Measurements from ENCODE around the gene NUMA1. TPM values are rescaled to one million over a fixed set of nuclear protein-coding genes. Genes with fewer than 3 reads are reported as not detected.
A peak's percentile ranks its signal among the peaks of the same experiment; 100 is the strongest.

The NUMA1 gene
- total RNA-seq, 2 donors from 2014 or later: 129 to 143 TPM

- DNase-seq (ENCODE audit: low spot score): no peak
- intact Hi-C loops (cut with DNase I): no loop called here
Observed at GRCh38 chr11:72105888-72106287, 25.5 kb upstream of the NUMA1 start, which contains the start of gene TOMT. Gene TOMT, plus strand, starts transcription at chr11:72105924. Its CDS starts 28 bp downstream, at chr11:72105952.

- no peak for DNase-seq (ENCODE audit: low spot score)
- intact Hi-C loops (cut with DNase I): no loop called here
Observed at GRCh38 chr11:72103754-72104167, 23.4 kb upstream of the NUMA1 start.

GRCh38 chr11:72102946-72103753 is 22.8 kb upstream of the NUMA1 start, which contains the start of gene LAMTOR1:
Gene LAMTOR1, minus strand, starts transcription at chr11:72103297. Its CDS starts 73 bp downstream, at chr11:72103224.
- DNase-seq (ENCODE audit: low spot score): peak; percentile 100
- intact Hi-C loops (cut with DNase I): no loop called here

DNA sequence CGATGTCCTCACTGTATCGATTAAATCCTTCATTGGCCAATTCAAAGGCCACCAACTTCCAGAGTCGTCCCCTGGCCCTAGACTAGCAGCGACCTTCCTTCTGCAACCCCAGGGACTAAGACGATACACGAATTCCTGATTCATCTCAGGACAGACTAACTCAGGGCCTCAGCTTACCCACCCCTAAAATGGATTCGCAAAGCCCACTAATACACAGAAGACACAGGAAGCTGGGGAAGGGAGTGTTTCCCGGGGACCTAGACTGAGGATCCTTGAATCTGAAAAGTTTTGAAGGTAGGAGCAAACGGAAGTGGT is 22.2 kb upstream of the NUMA1 start:
- intact Hi-C loops (cut with DNase I): no loop called here
- DNase-seq (ENCODE audit: low spot score): no peak

DNA sequence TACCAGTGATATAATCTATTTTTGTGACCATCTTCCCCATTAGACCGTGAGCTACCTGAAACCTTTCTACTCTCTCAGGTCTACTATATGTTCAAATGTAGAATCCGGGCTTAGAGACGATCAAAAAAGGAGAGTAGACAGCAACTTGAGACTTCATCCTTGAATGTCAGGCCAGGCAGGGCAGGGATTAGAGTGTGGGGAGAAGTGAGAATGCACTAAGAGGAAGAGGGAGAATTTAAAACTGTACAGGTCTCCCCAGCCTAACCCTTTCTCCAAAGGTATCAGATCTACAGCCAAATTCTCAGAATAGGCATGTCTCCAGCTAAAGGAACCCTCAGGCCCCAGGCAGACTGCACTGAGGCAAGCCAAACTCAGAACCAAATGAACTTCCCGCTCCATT is 21.8 kb upstream of the NUMA1 start:
- intact Hi-C loops (cut with DNase I): no loop called here
- no peak for DNase-seq (ENCODE audit: low spot score)

DNA sequence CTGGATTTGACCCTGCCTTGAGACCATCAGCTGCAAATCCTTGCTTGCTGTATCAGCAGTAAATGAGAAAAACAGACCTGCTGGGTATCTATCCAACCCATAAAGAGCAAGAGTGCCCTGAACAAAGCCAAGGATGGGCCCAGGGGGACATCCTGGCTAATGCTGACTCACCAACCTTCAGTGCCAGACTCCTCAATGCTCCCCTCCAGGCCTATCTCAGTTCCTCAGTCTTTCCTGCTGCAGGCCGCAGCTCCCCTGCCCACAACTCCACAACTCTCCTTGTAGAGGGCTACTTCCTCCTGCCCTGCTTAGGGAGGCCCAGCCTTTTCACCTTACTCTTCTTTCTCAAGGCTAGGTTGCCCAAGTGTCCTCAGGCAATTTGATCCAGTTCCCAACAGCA is 20.1 kb upstream of the NUMA1 start:
- DNase-seq (ENCODE audit: low spot score): no peak
- intact Hi-C loops (cut with DNase I): no loop called here

GRCh38 chr11:72100009-72100408 is 19.7 kb upstream of the NUMA1 start:
- intact Hi-C loops (cut with DNase I): no loop called here
- DNase-seq (ENCODE audit: low spot score): no peak

GRCh38 chr11:72098741-72099140 is 18.4 kb upstream of the NUMA1 start:
- intact Hi-C loops (cut with DNase I): loop anchor here in 1 of 2 donors (5.0 kb wide), 1 partner anchor 81 kb away; no protein-coding TSS in a partner anchor
- no peak for DNase-seq (ENCODE audit: low spot score)

- intact Hi-C loops (cut with DNase I): loop anchor here (2.0 to 5.0 kb wide), 2 partner anchors 64 to 66 kb away; no protein-coding TSS in a partner anchor
- DNase-seq (ENCODE audit: low spot score): peak; percentile 89
Observed at GRCh38 chr11:72091292-72091691, 10.9 kb upstream of the NUMA1 start.

DNA sequence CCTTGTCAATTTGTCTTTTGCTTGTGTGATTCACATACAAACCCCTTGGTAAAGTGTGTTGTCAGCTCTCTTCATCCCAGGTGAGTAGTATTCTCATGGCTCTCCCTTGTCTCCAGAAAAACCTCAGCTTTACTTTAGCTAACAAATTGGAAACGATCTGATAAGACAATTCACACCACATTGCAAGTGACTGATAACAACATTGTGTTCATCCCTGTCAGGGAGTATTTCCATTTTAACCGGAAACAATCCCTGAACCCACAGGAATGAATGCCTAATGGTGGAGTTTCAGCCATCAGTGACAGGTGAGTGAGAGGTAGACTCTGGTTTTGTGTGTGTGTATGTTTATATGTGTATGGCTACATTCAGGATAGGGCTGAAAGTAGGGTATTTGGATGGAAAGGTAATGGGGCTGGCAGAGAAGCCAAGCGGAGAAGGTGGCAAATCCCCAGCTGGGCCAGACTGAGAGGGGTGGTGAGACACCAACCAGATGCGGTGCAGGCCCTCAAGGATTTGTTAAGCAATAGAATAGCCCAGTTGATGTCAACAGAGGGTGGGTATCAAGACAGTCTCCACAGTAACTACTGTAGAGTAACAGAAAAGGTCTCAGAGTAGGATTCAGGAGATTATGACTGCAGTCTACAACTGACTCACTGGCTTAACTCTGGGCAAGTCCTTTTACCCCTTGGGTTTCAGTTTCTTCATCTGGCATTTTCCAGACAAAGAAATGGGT is 7.9 kb upstream of the NUMA1 start:
- intact Hi-C loops (cut with DNase I): no loop called here
- DNase-seq (ENCODE audit: low spot score): no peak

DNA sequence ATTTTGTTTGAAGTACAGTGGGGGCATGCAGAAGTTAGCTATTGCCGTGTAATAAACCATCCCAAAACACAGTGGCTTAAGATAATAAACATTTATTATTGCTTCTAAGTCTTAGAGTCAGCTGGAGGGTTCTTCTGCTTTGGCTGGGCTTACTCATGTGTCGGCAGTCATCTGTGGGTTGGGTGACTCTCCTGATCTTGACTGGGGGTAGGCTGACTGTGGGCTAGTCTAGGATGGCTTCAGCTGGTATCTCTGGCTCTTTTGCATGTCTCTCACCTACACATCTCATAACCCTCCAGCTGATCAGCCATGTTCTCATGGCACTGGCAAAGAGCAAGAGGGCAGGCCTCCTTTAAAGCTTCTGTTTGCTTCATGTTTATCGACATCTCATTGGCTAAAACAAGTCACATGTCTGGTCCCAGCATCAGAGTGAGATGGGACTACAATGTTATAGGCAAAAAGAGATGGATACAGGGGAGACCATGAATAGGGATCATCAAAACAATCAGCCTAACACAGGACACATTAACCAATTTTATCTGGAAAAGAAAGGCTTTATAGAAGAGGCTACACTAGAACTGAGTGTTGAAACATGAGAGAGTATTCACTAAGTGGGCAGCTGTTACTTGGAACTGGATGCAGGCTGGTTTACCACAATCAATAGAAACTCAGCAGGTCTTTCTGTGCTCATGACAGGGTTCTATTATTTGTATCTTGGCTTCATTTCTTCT is 5.4 kb upstream of the NUMA1 start:
- no peak for DNase-seq (ENCODE audit: low spot score)
- intact Hi-C loops (cut with DNase I): no loop called here

DNA sequence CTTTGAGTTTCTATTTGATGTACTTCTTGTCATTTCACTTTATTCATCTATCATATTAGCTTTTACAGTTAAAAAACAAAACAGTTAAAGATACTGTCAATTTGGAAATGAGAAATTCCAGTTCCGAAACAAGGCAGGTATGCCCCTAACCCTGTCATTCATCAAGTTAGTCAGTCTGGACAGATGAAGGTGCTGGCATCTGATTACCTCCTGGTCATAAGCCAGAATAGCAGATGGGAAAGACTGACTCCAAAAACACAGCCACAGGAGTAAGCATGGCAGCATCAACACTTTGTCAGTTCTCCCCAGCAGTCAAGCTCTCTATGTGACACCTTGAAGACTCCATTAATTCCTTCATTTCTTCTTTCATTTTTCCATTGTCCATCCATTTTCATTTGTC is 4.6 kb upstream of the NUMA1 start:
- DNase-seq (ENCODE audit: low spot score): no peak
- intact Hi-C loops (cut with DNase I): loop anchor here in 1 of 2 donors (5.0 kb wide), 1 partner anchor 48 kb away; no protein-coding TSS in a partner anchor

GRCh38 chr11:72084076-72084475 is 3.7 kb upstream of the NUMA1 start:
- DNase-seq (ENCODE audit: low spot score): no peak
- intact Hi-C loops (cut with DNase I): loop anchor here in 1 of 2 donors (5.0 kb wide), 1 partner anchor 47 kb away; no protein-coding TSS in a partner anchor

- intact Hi-C loops (cut with DNase I): loop anchor here in 1 of 2 donors (5.0 kb wide), 1 partner anchor 46 kb away; no protein-coding TSS in a partner anchor
Observed at GRCh38 chr11:72083414-72083813, 3.1 kb upstream of the NUMA1 start.

DNA sequence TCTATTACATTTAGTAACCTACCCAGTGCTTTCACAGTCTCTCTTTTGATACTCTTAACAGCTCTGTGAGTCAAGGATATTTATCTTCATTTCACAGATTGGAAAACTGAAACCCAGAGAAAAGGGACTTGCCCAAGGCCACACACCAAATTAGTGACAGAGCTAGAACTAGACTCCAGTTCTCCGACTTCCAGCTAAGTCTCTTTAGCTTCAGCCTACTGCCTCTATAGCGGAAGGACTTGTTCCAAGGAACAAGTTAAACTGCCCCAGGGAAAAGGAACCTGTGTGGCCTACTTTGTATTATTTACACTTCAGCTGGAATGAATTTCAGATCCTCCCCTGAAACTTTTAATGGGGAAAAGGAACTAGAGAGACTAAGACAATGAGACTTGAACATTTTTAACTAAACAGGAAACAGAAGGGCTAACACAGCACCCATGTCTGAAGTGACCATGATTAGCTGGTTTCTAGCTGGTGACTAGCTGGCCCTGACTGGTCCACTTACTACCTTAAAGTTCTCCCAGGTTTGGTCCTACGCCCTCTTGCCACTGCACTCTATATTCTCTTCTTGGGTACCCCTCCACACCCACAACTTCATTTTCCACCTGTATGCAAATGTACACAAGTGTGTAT is 1.6 kb upstream of the NUMA1 start:
- intact Hi-C loops (cut with DNase I): loop anchor here in 1 of 2 donors (5.0 kb wide), 1 partner anchor 45 kb away; no protein-coding TSS in a partner anchor
- no peak for DNase-seq (ENCODE audit: low spot score)

More at GRCh38 chr11:72083414-72083813, 3.1 kb upstream of the NUMA1 start:
- DNase-seq (ENCODE audit: low spot score): no peak

- intact Hi-C loops (cut with DNase I): loop anchor here in 1 of 2 donors (5.0 kb wide), 1 partner anchor 44 kb away; no protein-coding TSS in a partner anchor
- DNase-seq (ENCODE audit: low spot score): no peak
Observed at GRCh38 chr11:72081184-72081644, 872 bp upstream of the NUMA1 start.

GRCh38 chr11:72079819-72080325 is 470 bp downstream of the NUMA1 start:
- intact Hi-C loops (cut with DNase I): loop anchor here in 1 of 2 donors (5.0 kb wide), 1 partner anchor 43 kb away; no protein-coding TSS in a partner anchor
- DNase-seq (ENCODE audit: low spot score): no peak

DNA sequence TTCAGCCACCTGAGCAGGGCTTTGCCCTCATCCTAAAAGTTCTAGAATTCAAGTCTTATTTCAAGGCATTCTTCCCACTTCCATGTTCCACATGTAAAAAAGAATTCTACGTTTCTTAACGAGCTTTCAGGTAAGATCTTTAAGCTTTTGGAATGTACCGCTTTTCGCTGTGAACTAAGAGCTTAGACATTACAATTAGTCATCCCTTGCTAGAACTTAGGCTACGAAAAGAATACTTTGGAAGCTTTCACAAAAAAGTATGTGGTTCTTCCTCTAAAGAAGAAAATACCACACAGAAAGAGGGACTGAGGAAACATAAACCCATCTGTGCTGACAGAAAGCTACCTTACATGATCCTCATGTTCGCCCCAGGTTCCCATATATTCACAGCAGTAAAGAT is 1.9 kb downstream of the NUMA1 start:
- no peak for DNase-seq (ENCODE audit: low spot score)
- intact Hi-C loops (cut with DNase I): no loop called here

DNA sequence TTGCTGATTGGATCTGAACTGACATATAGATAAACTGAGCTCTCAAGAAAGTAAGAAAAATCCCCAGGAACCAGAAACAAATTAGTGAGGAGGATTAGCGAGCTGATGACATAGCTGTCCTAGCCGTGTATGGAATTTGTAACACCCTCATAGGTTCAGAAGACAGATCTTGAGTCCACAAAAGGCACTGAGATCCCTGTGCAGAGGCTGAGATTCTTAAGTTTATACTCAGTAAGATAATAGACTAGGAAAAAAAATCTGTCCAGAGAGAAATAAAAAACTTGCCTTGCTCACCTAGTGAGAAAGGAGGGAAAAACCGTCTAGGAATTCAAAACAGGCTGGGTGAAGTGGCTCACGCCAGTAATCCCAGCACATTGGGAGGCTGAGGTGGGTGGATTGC is 4.6 kb downstream of the NUMA1 start:
- DNase-seq (ENCODE audit: low spot score): no peak
- intact Hi-C loops (cut with DNase I): no loop called here

All from posterior vena cava (tissue), 2 donors.